H9 (cell line): Measurements from ENCODE around the gene ACTL8. TPM values are rescaled to one million over a fixed set of nuclear protein-coding genes. Genes with fewer than 3 reads are reported as not detected.

ENCODE experiments used
- DNase-seq: peaks from one replicate; pipeline ENCODE4 v3.0.0-alpha.2; 2017
- H2AFZ ChIP-seq: one replicate; pipeline ENCODE4 v1.6.1; 2013; ENCODE audit warnings: mild to moderate bottlenecking, low read length, control low read depth, moderate library complexity
- H2AK5ac ChIP-seq: 2 replicates; pipeline ENCODE4 v1.6.1; 2013; ENCODE audit warnings: low read length, control low read depth, mixed read lengths; ENCODE audit not compliant: insufficient read length
- H2BK120ac ChIP-seq: one replicate; pipeline ENCODE4 v1.6.1; 2013; ENCODE audit warnings: low read depth, mild to moderate bottlenecking, low read length, control low read depth, inconsistent platforms; ENCODE audit not compliant: poor library complexity, severe bottlenecking
- H2BK12ac ChIP-seq: 2 replicates; pipeline ENCODE4 v1.6.1; 2013; ENCODE audit warnings: low read length, control low read depth, mixed read lengths, low read depth; ENCODE audit not compliant: insufficient read length
- H2BK15ac ChIP-seq: 2 replicates; pipeline ENCODE4 v1.6.1; 2013; ENCODE audit warnings: low read depth, low read length, control low read depth
- H2BK20ac ChIP-seq: one replicate; pipeline ENCODE4 v1.6.1; 2013; ENCODE audit warnings: low read depth, mild to moderate bottlenecking, low read length, control low read depth, inconsistent platforms; ENCODE audit not compliant: poor library complexity, severe bottlenecking
- H2BK5ac ChIP-seq: 2 replicates; pipeline ENCODE4 v1.6.1; 2013; ENCODE audit warnings: low read length, control low read depth, mixed read lengths; ENCODE audit not compliant: insufficient read length
- H3K14ac ChIP-seq: 2 replicates; pipeline ENCODE4 v1.6.1; 2013; ENCODE audit warnings: low read length, control low read depth; ENCODE audit not compliant: insufficient read depth
- H3K18ac ChIP-seq: 2 replicates; pipeline ENCODE4 v1.6.1; 2013; ENCODE audit warnings: low read depth, mild to moderate bottlenecking, mixed read lengths, low read length, control low read depth; ENCODE audit not compliant: insufficient read length
- H3K23ac ChIP-seq: 2 replicates; pipeline ENCODE4 v1.6.1; 2013; ENCODE audit warnings: low read length, control low read depth, mixed read lengths, low read depth; ENCODE audit not compliant: insufficient read length
- H3K23me2 ChIP-seq: 2 replicates; pipeline ENCODE4 v1.6.1; 2013; ENCODE audit warnings: low read depth, mild to moderate bottlenecking, mixed read lengths, low read length, control low read depth; ENCODE audit not compliant: insufficient read length, poor library complexity, severe bottlenecking
- H3K27ac ChIP-seq: 2 replicates; pipeline ENCODE4 v1.5.1; 2013; ENCODE audit warnings: low read length, control low read depth, mixed read lengths, low read depth; ENCODE audit not compliant: insufficient read length
- H3K27me3 ChIP-seq: 2 replicates; pipeline ENCODE4 v1.6.1; 2013; ENCODE audit warnings: low read length, control low read depth, inconsistent platforms; ENCODE audit not compliant: insufficient read depth
- H3K4ac ChIP-seq: 2 replicates; pipeline ENCODE4 v1.6.1; 2013; ENCODE audit warnings: low read depth, mild to moderate bottlenecking, control low read depth, inconsistent platforms, low read length, moderate library complexity
- H3K4me1 ChIP-seq: 2 replicates; pipeline ENCODE4 v1.6.1; 2013; ENCODE audit warnings: low read length, control low read depth, inconsistent platforms; ENCODE audit not compliant: insufficient read depth
- H3K4me2 ChIP-seq: 2 replicates; pipeline ENCODE4 v1.6.1; 2013; ENCODE audit warnings: low read length, control low read depth, mixed read lengths; ENCODE audit not compliant: insufficient read length, insufficient read depth
- H3K56ac ChIP-seq: 2 replicates; pipeline ENCODE4 v1.6.1; 2013; ENCODE audit warnings: low read depth, mild to moderate bottlenecking, mixed read lengths, low read length, control low read depth; ENCODE audit not compliant: insufficient read length
- H3K79me1 ChIP-seq: 2 replicates; pipeline ENCODE4 v1.6.1; 2013; ENCODE audit warnings: low read depth, mild to moderate bottlenecking, moderate library complexity, low read length, control low read depth, inconsistent platforms; ENCODE audit not compliant: insufficient read depth, poor library complexity, severe bottlenecking
- H3K79me2 ChIP-seq: 2 replicates; pipeline ENCODE4 v1.6.1; 2013; ENCODE audit warnings: low read length, control low read depth, inconsistent platforms; ENCODE audit not compliant: insufficient read depth
- H3K9ac ChIP-seq: 2 replicates; pipeline ENCODE4 v1.6.1; 2013; ENCODE audit warnings: low read length, control low read depth, mixed read lengths; ENCODE audit not compliant: insufficient read length; ENCODE audit errors: extremely low read depth
- H3K9me3 ChIP-seq: one replicate; pipeline ENCODE4 v1.6.1; 2013; ENCODE audit warnings: low read depth, low read length, inconsistent platforms; ENCODE audit not compliant: control insufficient read depth
- H3T11ph ChIP-seq: one replicate; pipeline ENCODE4 v1.6.1; 2013; ENCODE audit warnings: mild to moderate bottlenecking, low read length, control low read depth, inconsistent platforms
- H4K20me1 ChIP-seq: one replicate; pipeline ENCODE4 v1.6.1; 2013; ENCODE audit not compliant: control insufficient read depth, insufficient read length, insufficient read depth
- H4K5ac ChIP-seq: 2 replicates; pipeline ENCODE4 v1.6.1; 2013; ENCODE audit warnings: low read depth, mild to moderate bottlenecking, mixed read lengths, low read length, control low read depth; ENCODE audit not compliant: insufficient read length
- H4K8ac ChIP-seq: replicated peaks from 2 replicates; pipeline ENCODE4 v1.6.1; 2013; ENCODE audit warnings: low read length, control low read depth, mixed read lengths, low read depth; ENCODE audit not compliant: insufficient read length
- H4K91ac ChIP-seq: 2 replicates; pipeline ENCODE4 v1.6.1; 2013; ENCODE audit warnings: low read depth, mild to moderate bottlenecking, moderate library complexity, mixed read lengths, low read length, control low read depth; ENCODE audit not compliant: insufficient read length
- H3K27ac Mint-ChIP-seq, 3 experiments: 2 replicates in 2 of 3; 3 replicates in 1 of 3; pipeline ENCODE4 v1.8.0; 2020 to 2021; ENCODE audit warnings: mixed read lengths in 3 of 3, mild to moderate bottlenecking in 1 of 3, moderate library complexity in 1 of 3
- H3K27me3 Mint-ChIP-seq: 2 replicates; pipeline ENCODE4 v1.8.0; 2021; ENCODE audit warnings: low read depth, mild to moderate bottlenecking, moderate library complexity, mixed read lengths
- H3K36me3 Mint-ChIP-seq, 3 experiments: 2 replicates in 2 of 3; 3 replicates in 1 of 3; pipeline ENCODE4 v1.8.0; 2020 to 2021; ENCODE audit warnings: low read depth in 3 of 3, mixed read lengths in 3 of 3; ENCODE audit not compliant: insufficient read depth in 1 of 3
- H3K4me1 Mint-ChIP-seq, 2 experiments: 2 replicates each; pipeline ENCODE4 v1.8.0; 2020; ENCODE audit warnings: mixed read lengths in 2 of 2
- H3K4me3 Mint-ChIP-seq, 2 experiments: 2 replicates in 1 of 2; 3 replicates in 1 of 2; pipeline ENCODE4 v1.8.0; 2020 to 2021; ENCODE audit warnings: mild to moderate bottlenecking in 2 of 2, mixed read lengths in 2 of 2, moderate library complexity in 1 of 2
- H3K9me3 Mint-ChIP-seq, 2 experiments: 2 replicates in 1 of 2; 3 replicates in 1 of 2; pipeline ENCODE4 v1.8.0; 2020; ENCODE audit warnings: mild to moderate bottlenecking in 2 of 2, mixed read lengths in 2 of 2, moderate library complexity in 1 of 2
- CTCF ChIP-seq: fragments of 200-600 bp; sonication (generic); conservative IDR thresholded peaks from 3 replicates; pipeline ENCODE4 v1.8.0; 2021; ENCODE audit warnings: antibody characterized with exemption, mild to moderate bottlenecking
- WGBS: extraction: QIAGEN DNeasy Blood & Tissue Kit; methylation state at CpG from one replicate; pipeline ENCODE4 v1.1.7; 2013; ENCODE audit warnings: missing lambda C conversion rate, low lambda C conversion rate, mixed read lengths; ENCODE audit not compliant: insufficient read length; ENCODE audit errors: extremely low coverage; 5-methylcytosine and 5-hydroxymethylcytosine counted together
- total RNA-seq: library from RNA; stranded (reverse); gene quantifications from 2 replicates; pipeline ENCODE4 v1.2.1, GENCODE V29; 2021

The ACTL8 gene
- total RNA-seq, 1 experiment from 2014 or later: not detected

GRCh38 chr1:17744666-17745478 is 10.3 kb upstream of the ACTL8 start:
- H3K14ac ChIP-seq: no peak overlapping the region
- no peak overlapping the region for H3K56ac ChIP-seq
- no peak overlapping the region for H2BK15ac ChIP-seq
- Mint-ChIP-seq H3K4me3 (no peak overlapping the region), H3K36me3 (no peaks in the 10 kb centered on the region), H3K9me3 (no peaks in the 10 kb centered on the region), H3K4me1 (peaks cover 0 to 16% of the 10 kb centered on the region in 2 experiments; a peak in 2 of 4 replicates), H3K27me3 (peaks cover 4% of the 10 kb centered on the region), H3K27ac (peak overlapping the region in 1 of 3 experiments; percentile 73; a peak in 1 of 7 replicates)
- WGBS: no CpG with 5 or more reads among the region's 11 CpGs
- H2BK12ac ChIP-seq: no peak overlapping the region
- no peak overlapping the region for H3K23ac ChIP-seq
- no peak overlapping the region for H3K4ac ChIP-seq
- no peak overlapping the region for H3T11ph ChIP-seq
- no peaks in the 10 kb centered on the region for H3K23me2 ChIP-seq
- no peak overlapping the region for H2AK5ac ChIP-seq
- H3K4me2 ChIP-seq: no peak overlapping the region
- H2BK120ac ChIP-seq: no peak overlapping the region
- no peaks in the 10 kb centered on the region for H3K9me3 ChIP-seq
- no peaks in the 10 kb centered on the region for H3K79me1 ChIP-seq
- H4K91ac ChIP-seq: no peak overlapping the region
- no peak overlapping the region for H2AFZ ChIP-seq
- H3K18ac ChIP-seq: no peak overlapping the region
- no peaks in the 10 kb centered on the region for H3K27me3 ChIP-seq
- H4K8ac ChIP-seq: no peak overlapping the region
- H3K79me2 ChIP-seq: no peaks in the 10 kb centered on the region
- no peak for DNase-seq
- TF ChIP-seq CTCF: peak; percentile 43
- no peak overlapping the region for H3K9ac ChIP-seq
- no peak overlapping the region for H2BK20ac ChIP-seq
- no peak overlapping the region for H2BK5ac ChIP-seq
- H3K4me1 ChIP-seq: no peaks in the 10 kb centered on the region
- H4K20me1 ChIP-seq: no peaks in the 10 kb centered on the region
- H4K5ac ChIP-seq: no peak overlapping the region
- H3K27ac ChIP-seq: no peak overlapping the region
